Mesothelial cell of epicardium (in vitro differentiated cells): ENCODE results near the gene CA5B. TPM values are rescaled to one million over a fixed set of nuclear protein-coding genes. Genes with fewer than 3 reads are reported as not detected.
A peak's percentile ranks its signal among the peaks of the same experiment; 100 is the strongest.

Source experiments
- DNase-seq, 2 experiments: peaks; one replicate each; pipeline ENCODE4 v3.0.0; 2021; ENCODE audit warnings: low spot score in 2 of 2; ENCODE audit not compliant: unreplicated experiment in 2 of 2
- H3K27ac Mint-ChIP-seq: 2 replicates; pipeline ENCODE4 v1.8.0; 2021; ENCODE audit warnings: mixed read lengths
- H3K27me3 Mint-ChIP-seq: 2 replicates; pipeline ENCODE4 v1.8.0; 2021; ENCODE audit warnings: low read depth, mixed read lengths
- H3K36me3 Mint-ChIP-seq: 2 replicates; pipeline ENCODE4 v1.8.0; 2021; ENCODE audit warnings: mixed read lengths
- H3K4me1 Mint-ChIP-seq: 2 replicates; pipeline ENCODE4 v1.8.0; 2021; ENCODE audit warnings: mixed read lengths
- H3K4me3 Mint-ChIP-seq: 2 replicates; pipeline ENCODE4 v1.8.0; 2021; ENCODE audit warnings: mild to moderate bottlenecking, moderate library complexity, mixed read lengths
- H3K9me3 Mint-ChIP-seq: 2 replicates; pipeline ENCODE4 v1.8.0; 2021; ENCODE audit warnings: mixed read lengths
- CTCF ChIP-seq: fragments of 200-600 bp; sonication (generic); IDR thresholded peaks from one replicate; pipeline ENCODE4 v1.5.0; 2021; ENCODE audit warnings: antibody characterized with exemption; ENCODE audit not compliant: unreplicated experiment
- total RNA-seq: library from RNA; stranded (reverse); gene quantifications from 3 replicates; pipeline ENCODE4 v1.2.1, GENCODE V29; 2021

Gene CA5B
- total RNA-seq, 1 donor from 2014 or later, result 24.0 TPM

GRCh38 chrX:15785176-15785750, 47.2 kb downstream of the CA5B start:
- no peak for DNase-seq
- Mint-ChIP-seq H3K27ac (no peak overlapping the region), H3K9me3 (peaks cover 8% of the 10 kb centered on the region), H3K27me3 (no peaks in the 10 kb centered on the region), H3K4me1 (no peaks in the 10 kb centered on the region), H3K4me3 (no peak overlapping the region), H3K36me3 (peaks cover 17% of the 10 kb centered on the region)
- TF ChIP-seq CTCF, result no peak

- peaks cover 8% of the 10 kb centered on the region for H3K9me3 Mint-ChIP-seq
- H3K27ac Mint-ChIP-seq, result no peak overlapping the region
- DNase-seq, result no peak
- H3K4me3 Mint-ChIP-seq, result no peak overlapping the region
- H3K4me1 Mint-ChIP-seq, result no peaks in the 10 kb centered on the region
- no peak for TF ChIP-seq CTCF
- no peaks in the 10 kb centered on the region for H3K27me3 Mint-ChIP-seq
- peaks cover 13% of the 10 kb centered on the region for H3K36me3 Mint-ChIP-seq
Measured at GRCh38 chrX:15786915-15787314, 48.8 kb downstream of the CA5B start.

GRCh38 chrX:15789979-15790768, 52.1 kb downstream of the CA5B start, which contains the start of gene ZRSR2:
TSS of gene ZRSR2 (plus strand) at chrX:15790484. CDS start at chrX:15790496, 12 bp downstream.
- H3K4me3 Mint-ChIP-seq, result no peak within 1 kb of the TSS
- DNase-seq, result peak; percentile 81 to 91
- H3K27me3 Mint-ChIP-seq, result no peaks in the 10 kb centered on the region
- H3K4me1 Mint-ChIP-seq, result peaks cover 5% of the 10 kb centered on the region
- TF ChIP-seq CTCF, result no peak
- H3K27ac Mint-ChIP-seq, result no peak within 1 kb of the TSS
- peaks cover 5% of the 10 kb centered on the region for H3K36me3 Mint-ChIP-seq
- H3K9me3 Mint-ChIP-seq, result peaks cover 3% of the 10 kb centered on the region

- no peaks in the 10 kb centered on the region for H3K27me3 Mint-ChIP-seq
- no peak overlapping the region for H3K4me3 Mint-ChIP-seq
- H3K9me3 Mint-ChIP-seq, result no peaks in the 10 kb centered on the region
- DNase-seq, result no peak
- no peak for TF ChIP-seq CTCF
- H3K36me3 Mint-ChIP-seq, result peaks cover 5% of the 10 kb centered on the region
- peaks cover 5% of the 10 kb centered on the region for H3K4me1 Mint-ChIP-seq
- H3K27ac Mint-ChIP-seq, result no peak overlapping the region
Measured at GRCh38 chrX:15790769-15791290, 52.8 kb downstream of the CA5B start.

GRCh38 chrX:15797707-15798106, 59.6 kb downstream of the CA5B start:
- TF ChIP-seq CTCF, result no peak
- peaks cover 24% of the 10 kb centered on the region for H3K36me3 Mint-ChIP-seq

More at GRCh38 chrX:15797707-15798106, 59.6 kb downstream of the CA5B start:
- H3K4me3 Mint-ChIP-seq, result no peak overlapping the region
- no peaks in the 10 kb centered on the region for H3K9me3 Mint-ChIP-seq
- H3K4me1 Mint-ChIP-seq, result peaks cover 2% of the 10 kb centered on the region
- no peak for DNase-seq
- no peaks in the 10 kb centered on the region for H3K27me3 Mint-ChIP-seq
- H3K27ac Mint-ChIP-seq, result no peak overlapping the region
